ENCODE results near the gene PEDS1. TPM values are rescaled to one million over a fixed set of nuclear protein-coding genes. Genes with fewer than 3 reads are reported as not detected.
"Not testable (repeated sequence)": the region's sequence is repeated elsewhere in the genome, so short reads cannot be mapped to it uniquely, and the experiment has no call there.

The PEDS1 gene
- total RNA-seq: 10 to 100 TPM; 21.2 to 34.3 TPM

GRCh38 chr20:50153500-50154377, at the start of gene PEDS1:
PEDS1 (minus strand) TSS chr20:50153723; CDS start chr20:50153637, 86 bp downstream.
- H3K4me3 ChIP-seq: peak within 1 kb of the TSS; percentile 96
- no peak for TF ChIP-seq CTCF (IDR thresholded peaks at IDR 0.05)
- peak within 1 kb of the TSS; percentile 71 to 77 for H3K27ac ChIP-seq
- ATAC-seq (ENCODE audit: insufficient number of reproducible peaks, low FRiP score, low read depth) (peak; percentile 89), DNase-seq (ENCODE audit: low spot score) (no peak)
- peaks cover 22 to 45% of the 10 kb centered on the region in 2 donors for H3K4me1 ChIP-seq (ENCODE audit: control insufficient read depth in 1 of 2, low read depth in 2 of 2)
- H3K36me3 ChIP-seq: no peaks in the 10 kb centered on the region
- H3K27me3 ChIP-seq (replicated peaks; ENCODE audit: insufficient read depth): no peaks in the 10 kb centered on the region
- no peaks in the 10 kb centered on the region for H3K9me3 ChIP-seq

- Histone ChIP-seq H3K4me1 (ENCODE audit: control insufficient read depth in 1 of 2, low read depth in 2 of 2) (no peaks in the 10 kb centered on the region), H3K9me3 (no peaks in the 10 kb centered on the region), H3K36me3 (no peaks in the 10 kb centered on the region), H3K27me3 (replicated peaks; ENCODE audit: insufficient read depth) (no peaks in the 10 kb centered on the region), H3K4me3 (no peak overlapping the region), H3K27ac (no peak overlapping the region)
- no peak for ATAC-seq (ENCODE audit: insufficient number of reproducible peaks, low FRiP score, low read depth)
- DNase-seq (ENCODE audit: low spot score): no peak
- TF ChIP-seq CTCF (IDR thresholded peaks at IDR 0.05): no peak
These were observed 49.2 kb upstream of the PEDS1 start for GRCh38 chr20:50202677-50203076.

GRCh38 chr20:50201710-50202109, 48.2 kb upstream of the PEDS1 start:
- not testable (repeated sequence) for H3K9me3 ChIP-seq; H3K4me1 ChIP-seq (ENCODE audit: control insufficient read depth in 1 of 2, low read depth in 2 of 2); H3K27ac ChIP-seq; H3K27me3 ChIP-seq (replicated peaks; ENCODE audit: insufficient read depth); DNase-seq (ENCODE audit: low spot score); H3K4me3 ChIP-seq; ATAC-seq (ENCODE audit: insufficient number of reproducible peaks, low FRiP score, low read depth); H3K36me3 ChIP-seq

- H3K36me3 ChIP-seq: no peaks in the 10 kb centered on the region
- DNase-seq (ENCODE audit: low spot score) (no peak), ATAC-seq (ENCODE audit: insufficient number of reproducible peaks, low FRiP score, low read depth) (no peak)
- H3K27ac ChIP-seq: no peak overlapping the region
- TF ChIP-seq CTCF (IDR thresholded peaks at IDR 0.05): no peak
- H3K4me1 ChIP-seq (ENCODE audit: control insufficient read depth in 1 of 2, low read depth in 2 of 2): peaks cover 0 to 5% of the 10 kb centered on the region in 2 donors
- no peaks in the 10 kb centered on the region for H3K27me3 ChIP-seq (replicated peaks; ENCODE audit: insufficient read depth)
- no peaks in the 10 kb centered on the region for H3K9me3 ChIP-seq
- H3K4me3 ChIP-seq: no peak overlapping the region
These were observed 47.1 kb upstream of the PEDS1 start for GRCh38 chr20:50200482-50201104.

- no peak for TF ChIP-seq CTCF (IDR thresholded peaks at IDR 0.05)
- no peaks in the 10 kb centered on the region for H3K9me3 ChIP-seq
- H3K36me3 ChIP-seq: peaks cover 4% of the 10 kb centered on the region
- DNase-seq (ENCODE audit: low spot score) (no peak), ATAC-seq (ENCODE audit: insufficient number of reproducible peaks, low FRiP score, low read depth) (no peak)
- H3K4me1 ChIP-seq (ENCODE audit: control insufficient read depth in 1 of 2, low read depth in 2 of 2): peaks cover 4 to 14% of the 10 kb centered on the region in 2 donors
- no peak overlapping the region for H3K4me3 ChIP-seq
- no peak overlapping the region for H3K27ac ChIP-seq
- no peaks in the 10 kb centered on the region for H3K27me3 ChIP-seq (replicated peaks; ENCODE audit: insufficient read depth)
These were observed 46.2 kb upstream of the PEDS1 start for GRCh38 chr20:50199703-50200102.
